OCI-LY1 (cell line): ENCODE data around the gene MACROH2A2.

ENCODE experiments used
- CTCF ChIP-seq: fragments of 200-600 bp; sonication (generic), shearing (Covaris generic); IDR thresholded peaks from 2 replicates; pipeline ENCODE4 v1.5.1; 2017; ENCODE audit warnings: mild to moderate bottlenecking, antibody characterized with exemption, low read length, moderate library complexity, mixed read lengths
- EZH2 ChIP-seq: fragments of 200-600 bp; sonication (generic), shearing (Covaris generic); IDR thresholded peaks from 2 replicates; pipeline ENCODE4 v1.8.0; 2017; ENCODE audit warnings: borderline replicate concordance, mixed run types, mild to moderate bottlenecking, antibody characterized with exemption, low read length, moderate library complexity, mixed read lengths

GRCh38 chr10:70106958-70107791, 54.5 kb downstream of the MACROH2A2 start:
- TF ChIP-seq CTCF, result peak; percentile 87
- no peak for TF ChIP-seq EZH2
